Measurements from ENCODE around the gene ARPP21.

The ARPP21 gene

DNA sequence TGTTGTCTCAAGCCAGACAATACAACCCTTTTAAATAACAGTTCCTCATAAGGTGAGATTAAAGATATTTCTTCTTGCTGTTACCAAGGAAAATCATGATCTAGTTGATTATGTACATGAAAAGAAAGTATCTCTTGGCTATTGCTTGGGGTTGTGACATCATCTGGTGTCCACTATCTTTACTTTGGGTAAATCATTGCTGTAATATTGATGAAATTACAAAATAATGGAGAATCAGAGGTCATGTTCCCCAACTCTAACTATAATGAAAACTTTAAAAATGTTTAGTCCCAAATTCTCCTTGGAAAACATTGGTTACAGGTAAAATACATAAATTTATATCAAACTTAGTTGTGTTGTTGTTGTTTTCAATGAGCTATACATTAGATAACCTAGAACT lies 142.2 kb downstream of the ARPP21 start:
- ATAC-seq: no peak
- TF ChIP-seq OSR1 (CRISPR knock-in tag; IDR thresholded peaks at IDR 0.05) (no peak), GLIS3 (CRISPR knock-in tag; IDR thresholded peaks at IDR 0.05) (no peak), SNAI2 (CRISPR knock-in tag; IDR thresholded peaks at IDR 0.05) (no peak), BACH2 (CRISPR knock-in tag; IDR thresholded peaks at IDR 0.05; ENCODE audit: borderline replicate concordance) (no peak), ISL1 (CRISPR knock-in tag; IDR thresholded peaks at IDR 0.05) (no peak), PPARA (CRISPR knock-in tag; IDR thresholded peaks at IDR 0.05; ENCODE audit: borderline replicate concordance) (no peak), ZFP30 (CRISPR knock-in tag; IDR thresholded peaks at IDR 0.05) (no peak), ESRRG (CRISPR knock-in tag; IDR thresholded peaks at IDR 0.05) (no peak)
- TF ChIP-seq, protein P1, sequence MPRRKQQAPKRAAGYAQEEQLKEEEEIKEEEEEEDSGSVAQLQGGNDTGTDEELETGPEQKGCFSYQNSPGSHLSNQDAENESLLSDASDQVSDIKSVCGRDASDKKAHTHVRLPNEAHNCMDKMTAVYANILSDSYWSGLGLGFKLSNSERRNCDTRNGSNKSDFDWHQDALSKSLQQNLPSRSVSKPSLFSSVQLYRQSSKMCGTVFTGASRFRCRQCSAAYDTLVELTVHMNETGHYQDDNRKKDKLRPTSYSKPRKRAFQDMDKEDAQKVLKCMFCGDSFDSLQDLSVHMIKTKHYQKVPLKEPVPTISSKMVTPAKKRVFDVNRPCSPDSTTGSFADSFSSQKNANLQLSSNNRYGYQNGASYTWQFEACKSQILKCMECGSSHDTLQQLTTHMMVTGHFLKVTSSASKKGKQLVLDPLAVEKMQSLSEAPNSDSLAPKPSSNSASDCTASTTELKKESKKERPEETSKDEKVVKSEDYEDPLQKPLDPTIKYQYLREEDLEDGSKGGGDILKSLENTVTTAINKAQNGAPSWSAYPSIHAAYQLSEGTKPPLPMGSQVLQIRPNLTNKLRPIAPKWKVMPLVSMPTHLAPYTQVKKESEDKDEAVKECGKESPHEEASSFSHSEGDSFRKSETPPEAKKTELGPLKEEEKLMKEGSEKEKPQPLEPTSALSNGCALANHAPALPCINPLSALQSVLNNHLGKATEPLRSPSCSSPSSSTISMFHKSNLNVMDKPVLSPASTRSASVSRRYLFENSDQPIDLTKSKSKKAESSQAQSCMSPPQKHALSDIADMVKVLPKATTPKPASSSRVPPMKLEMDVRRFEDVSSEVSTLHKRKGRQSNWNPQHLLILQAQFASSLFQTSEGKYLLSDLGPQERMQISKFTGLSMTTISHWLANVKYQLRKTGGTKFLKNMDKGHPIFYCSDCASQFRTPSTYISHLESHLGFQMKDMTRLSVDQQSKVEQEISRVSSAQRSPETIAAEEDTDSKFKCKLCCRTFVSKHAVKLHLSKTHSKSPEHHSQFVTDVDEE (CRISPR knock-in tag; IDR thresholded peaks at IDR 0.05): no peak
- TF ChIP-seq, protein P2, sequence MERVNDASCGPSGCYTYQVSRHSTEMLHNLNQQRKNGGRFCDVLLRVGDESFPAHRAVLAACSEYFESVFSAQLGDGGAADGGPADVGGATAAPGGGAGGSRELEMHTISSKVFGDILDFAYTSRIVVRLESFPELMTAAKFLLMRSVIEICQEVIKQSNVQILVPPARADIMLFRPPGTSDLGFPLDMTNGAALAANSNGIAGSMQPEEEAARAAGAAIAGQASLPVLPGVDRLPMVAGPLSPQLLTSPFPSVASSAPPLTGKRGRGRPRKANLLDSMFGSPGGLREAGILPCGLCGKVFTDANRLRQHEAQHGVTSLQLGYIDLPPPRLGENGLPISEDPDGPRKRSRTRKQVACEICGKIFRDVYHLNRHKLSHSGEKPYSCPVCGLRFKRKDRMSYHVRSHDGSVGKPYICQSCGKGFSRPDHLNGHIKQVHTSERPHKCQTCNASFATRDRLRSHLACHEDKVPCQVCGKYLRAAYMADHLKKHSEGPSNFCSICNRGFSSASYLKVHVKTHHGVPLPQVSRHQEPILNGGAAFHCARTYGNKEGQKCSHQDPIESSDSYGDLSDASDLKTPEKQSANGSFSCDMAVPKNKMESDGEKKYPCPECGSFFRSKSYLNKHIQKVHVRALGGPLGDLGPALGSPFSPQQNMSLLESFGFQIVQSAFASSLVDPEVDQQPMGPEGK (CRISPR knock-in tag; IDR thresholded peaks at IDR 0.05; ENCODE audit: borderline replicate concordance): no peak
- TF ChIP-seq, protein P3, sequence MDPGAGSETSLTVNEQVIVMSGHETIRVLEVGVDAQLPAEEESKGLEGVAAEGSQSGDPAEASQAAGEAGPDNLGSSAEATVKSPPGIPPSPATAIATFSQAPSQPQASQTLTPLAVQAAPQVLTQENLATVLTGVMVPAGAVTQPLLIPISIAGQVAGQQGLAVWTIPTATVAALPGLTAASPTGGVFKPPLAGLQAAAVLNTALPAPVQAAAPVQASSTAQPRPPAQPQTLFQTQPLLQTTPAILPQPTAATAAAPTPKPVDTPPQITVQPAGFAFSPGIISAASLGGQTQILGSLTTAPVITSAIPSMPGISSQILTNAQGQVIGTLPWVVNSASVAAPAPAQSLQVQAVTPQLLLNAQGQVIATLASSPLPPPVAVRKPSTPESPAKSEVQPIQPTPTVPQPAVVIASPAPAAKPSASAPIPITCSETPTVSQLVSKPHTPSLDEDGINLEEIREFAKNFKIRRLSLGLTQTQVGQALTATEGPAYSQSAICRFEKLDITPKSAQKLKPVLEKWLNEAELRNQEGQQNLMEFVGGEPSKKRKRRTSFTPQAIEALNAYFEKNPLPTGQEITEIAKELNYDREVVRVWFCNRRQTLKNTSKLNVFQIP (CRISPR knock-in tag; IDR thresholded peaks at IDR 0.05; ENCODE audit: borderline replicate concordance, low read depth): no peak

DNA sequence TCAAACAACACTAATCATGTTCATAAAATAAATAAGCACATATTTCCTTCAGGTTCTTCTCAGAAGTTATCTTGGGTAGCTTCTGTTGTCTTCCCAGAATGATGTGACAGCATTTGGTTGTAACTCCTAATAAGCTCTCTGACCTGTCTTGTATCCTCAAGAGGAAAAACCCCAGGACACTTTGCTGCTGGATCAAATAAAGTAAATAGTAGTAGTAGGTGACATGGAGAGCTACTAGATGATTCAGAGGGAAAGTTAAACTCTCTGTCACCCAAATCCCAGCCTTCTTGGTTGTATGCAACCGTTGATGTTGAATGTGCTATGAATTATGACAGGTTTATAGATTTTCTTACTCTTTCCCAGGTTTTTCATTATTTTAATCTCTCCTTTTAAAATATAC lies 143.0 kb downstream of the ARPP21 start:
- TF ChIP-seq ISL1 (CRISPR knock-in tag; IDR thresholded peaks at IDR 0.05): no peak
- no peak for TF ChIP-seq PPARA (CRISPR knock-in tag; IDR thresholded peaks at IDR 0.05; ENCODE audit: borderline replicate concordance)
- TF ChIP-seq ESRRG (CRISPR knock-in tag; IDR thresholded peaks at IDR 0.05): no peak
- TF ChIP-seq, protein P4, sequence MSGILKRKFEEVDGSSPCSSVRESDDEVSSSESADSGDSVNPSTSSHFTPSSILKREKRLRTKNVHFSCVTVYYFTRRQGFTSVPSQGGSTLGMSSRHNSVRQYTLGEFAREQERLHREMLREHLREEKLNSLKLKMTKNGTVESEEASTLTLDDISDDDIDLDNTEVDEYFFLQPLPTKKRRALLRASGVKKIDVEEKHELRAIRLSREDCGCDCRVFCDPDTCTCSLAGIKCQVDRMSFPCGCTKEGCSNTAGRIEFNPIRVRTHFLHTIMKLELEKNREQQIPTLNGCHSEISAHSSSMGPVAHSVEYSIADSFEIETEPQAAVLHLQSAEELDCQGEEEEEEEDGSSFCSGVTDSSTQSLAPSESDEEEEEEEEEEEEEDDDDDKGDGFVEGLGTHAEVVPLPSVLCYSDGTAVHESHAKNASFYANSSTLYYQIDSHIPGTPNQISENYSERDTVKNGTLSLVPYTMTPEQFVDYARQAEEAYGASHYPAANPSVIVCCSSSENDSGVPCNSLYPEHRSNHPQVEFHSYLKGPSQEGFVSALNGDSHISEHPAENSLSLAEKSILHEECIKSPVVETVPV (CRISPR knock-in tag; IDR thresholded peaks at IDR 0.05): no peak
- TF ChIP-seq, protein P5, sequence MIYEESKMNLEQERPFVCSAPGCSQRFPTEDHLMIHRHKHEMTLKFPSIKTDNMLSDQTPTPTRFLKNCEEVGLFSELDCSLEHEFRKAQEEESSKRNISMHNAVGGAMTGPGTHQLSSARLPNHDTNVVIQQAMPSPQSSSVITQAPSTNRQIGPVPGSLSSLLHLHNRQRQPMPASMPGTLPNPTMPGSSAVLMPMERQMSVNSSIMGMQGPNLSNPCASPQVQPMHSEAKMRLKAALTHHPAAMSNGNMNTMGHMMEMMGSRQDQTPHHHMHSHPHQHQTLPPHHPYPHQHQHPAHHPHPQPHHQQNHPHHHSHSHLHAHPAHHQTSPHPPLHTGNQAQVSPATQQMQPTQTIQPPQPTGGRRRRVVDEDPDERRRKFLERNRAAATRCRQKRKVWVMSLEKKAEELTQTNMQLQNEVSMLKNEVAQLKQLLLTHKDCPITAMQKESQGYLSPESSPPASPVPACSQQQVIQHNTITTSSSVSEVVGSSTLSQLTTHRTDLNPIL (CRISPR knock-in tag; IDR thresholded peaks at IDR 0.05; ENCODE audit: low read depth): no peak
- TF ChIP-seq, protein P1 (CRISPR knock-in tag; IDR thresholded peaks at IDR 0.05): no peak
- no peak for TF ChIP-seq ZFP3 (CRISPR knock-in tag; IDR thresholded peaks at IDR 0.05)
- no peak for TF ChIP-seq CSDC2 (CRISPR knock-in tag; IDR thresholded peaks at IDR 0.05)
- TF ChIP-seq ZNF565 (CRISPR knock-in tag; conservative IDR thresholded peaks at IDR 0.05; ENCODE audit: low read depth): no peak
- no peak for TF ChIP-seq OSR1 (CRISPR knock-in tag; IDR thresholded peaks at IDR 0.05)
- TF ChIP-seq ZC3H10 (CRISPR knock-in tag; IDR thresholded peaks at IDR 0.05): no peak
- TF ChIP-seq, protein P3 (CRISPR knock-in tag; IDR thresholded peaks at IDR 0.05; ENCODE audit: borderline replicate concordance, low read depth): no peak
- TF ChIP-seq SNAI2 (CRISPR knock-in tag; IDR thresholded peaks at IDR 0.05): no peak
- TF ChIP-seq TOX (CRISPR knock-in tag; IDR thresholded peaks at IDR 0.05; ENCODE audit: borderline replicate concordance): no peak
- TF ChIP-seq ZNF8 (CRISPR knock-in tag; IDR thresholded peaks at IDR 0.05): no peak
- TF ChIP-seq ARNTL (CRISPR knock-in tag; IDR thresholded peaks at IDR 0.05; ENCODE audit: borderline replicate concordance, low read depth): no peak
- no peak for TF ChIP-seq ZFP30 (CRISPR knock-in tag; IDR thresholded peaks at IDR 0.05)
- ATAC-seq: no peak
